H1 (cell line): ENCODE results near the gene TNS4.

Source experiments
- CEBPB ChIP-seq: IDR thresholded peaks from 2 replicates; pipeline ENCODE4 v1.6.1; 2012; ENCODE audit warnings: low read depth, low read length
- GABPA ChIP-seq: IDR thresholded peaks from 2 replicates; pipeline ENCODE4 v1.6.1; 2011; ENCODE audit warnings: mild to moderate bottlenecking, low read length, moderate library complexity, borderline replicate concordance; ENCODE audit not compliant: insufficient read depth
- TF ChIP-seq, protein P1 (sequence below): IDR thresholded peaks from 2 replicates; pipeline ENCODE4 v1.6.1; 2011; ENCODE audit warnings: low read depth, mild to moderate bottlenecking, low read length; ENCODE audit not compliant: insufficient read depth
- TF ChIP-seq, protein P2 (sequence below): IDR thresholded peaks from 2 replicates; pipeline ENCODE4 v1.6.1; 2012; ENCODE audit warnings: low read length, inconsistent platforms

DNA sequence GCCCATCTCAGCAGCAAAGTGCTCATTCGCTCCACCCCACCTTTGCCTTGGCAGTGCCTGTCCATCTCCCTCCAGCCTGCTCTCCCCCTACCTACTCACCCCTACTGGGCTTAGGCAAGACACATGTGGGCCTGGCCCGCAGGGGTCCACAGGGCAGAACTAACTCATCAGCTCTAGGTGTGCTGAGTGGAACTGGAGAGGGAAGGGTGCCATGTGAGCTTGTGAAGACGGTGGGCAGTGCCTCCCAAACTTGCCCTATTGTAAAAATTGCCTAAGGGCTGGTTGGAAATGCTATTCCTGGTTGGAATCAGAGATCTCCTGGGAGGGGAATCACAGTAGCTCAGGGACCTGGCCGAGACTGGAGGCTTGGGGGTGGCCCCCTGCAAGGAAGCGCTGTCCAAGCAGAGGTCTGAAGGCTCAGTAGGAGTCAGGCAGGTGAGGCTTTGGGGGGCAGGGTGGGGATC, 29.1 kb upstream of the TNS4 start:
- TF ChIP-seq, protein P1, sequence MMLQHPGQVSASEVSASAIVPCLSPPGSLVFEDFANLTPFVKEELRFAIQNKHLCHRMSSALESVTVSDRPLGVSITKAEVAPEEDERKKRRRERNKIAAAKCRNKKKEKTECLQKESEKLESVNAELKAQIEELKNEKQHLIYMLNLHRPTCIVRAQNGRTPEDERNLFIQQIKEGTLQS = no peak
- TF ChIP-seq GABPA = no peak
- TF ChIP-seq CEBPB = no peak
- TF ChIP-seq, protein P2, sequence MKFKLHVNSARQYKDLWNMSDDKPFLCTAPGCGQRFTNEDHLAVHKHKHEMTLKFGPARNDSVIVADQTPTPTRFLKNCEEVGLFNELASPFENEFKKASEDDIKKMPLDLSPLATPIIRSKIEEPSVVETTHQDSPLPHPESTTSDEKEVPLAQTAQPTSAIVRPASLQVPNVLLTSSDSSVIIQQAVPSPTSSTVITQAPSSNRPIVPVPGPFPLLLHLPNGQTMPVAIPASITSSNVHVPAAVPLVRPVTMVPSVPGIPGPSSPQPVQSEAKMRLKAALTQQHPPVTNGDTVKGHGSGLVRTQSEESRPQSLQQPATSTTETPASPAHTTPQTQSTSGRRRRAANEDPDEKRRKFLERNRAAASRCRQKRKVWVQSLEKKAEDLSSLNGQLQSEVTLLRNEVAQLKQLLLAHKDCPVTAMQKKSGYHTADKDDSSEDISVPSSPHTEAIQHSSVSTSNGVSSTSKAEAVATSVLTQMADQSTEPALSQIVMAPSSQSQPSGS = no peak
